ENCODE data around the gene GPR142.
A peak's percentile ranks its signal among the peaks of the same experiment; 100 is the strongest.

The GPR142 gene

GRCh38 chr17:74369665-74370490, 2.6 kb downstream of the GPR142 start:
- DNase-seq (ENCODE audit: low read depth in 2 of 2), result no peak

- DNase-seq (ENCODE audit: low read depth in 2 of 2), result no peak
Observed at GRCh38 chr17:74371653-74372147, 4.4 kb downstream of the GPR142 start.

GRCh38 chr17:74372426-74372825, 5.1 kb downstream of the GPR142 start:
- DNase-seq (ENCODE audit: low read depth in 2 of 2), result no peak

GRCh38 chr17:74373838-74374606, 6.7 kb downstream of the GPR142 start:
- DNase-seq (ENCODE audit: low read depth in 2 of 2), result no peak

DNA sequence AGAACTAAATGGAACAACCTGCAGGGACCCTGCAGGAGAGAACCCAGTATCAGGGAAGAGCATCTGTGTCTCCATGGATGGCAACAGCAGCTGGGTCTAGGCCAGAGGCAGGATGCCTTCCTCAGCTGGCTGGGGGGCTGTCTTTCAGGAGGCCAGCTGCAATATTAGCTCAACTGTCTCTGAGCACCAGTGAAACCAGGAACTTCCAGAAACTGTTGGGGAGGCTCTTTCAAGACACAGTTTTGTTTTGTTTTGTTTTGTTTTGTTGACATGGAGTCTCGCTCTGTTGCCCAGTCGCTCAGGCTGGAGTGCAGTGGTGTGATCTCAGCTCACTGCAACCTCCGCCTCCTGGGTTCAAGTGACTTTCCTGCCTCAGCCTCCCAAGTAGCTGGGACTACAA, 7.6 kb downstream of the GPR142 start:
- no peak for DNase-seq (ENCODE audit: low read depth in 2 of 2)

- peak; percentile 41 to 47 for DNase-seq (ENCODE audit: low read depth in 2 of 2)
Observed at GRCh38 chr17:74379495-74380085, 12.3 kb downstream of the GPR142 start.

GRCh38 chr17:74380086-74380958, 13.0 kb downstream of the GPR142 start:
- no peak for DNase-seq (ENCODE audit: low read depth in 2 of 2)

DNA sequence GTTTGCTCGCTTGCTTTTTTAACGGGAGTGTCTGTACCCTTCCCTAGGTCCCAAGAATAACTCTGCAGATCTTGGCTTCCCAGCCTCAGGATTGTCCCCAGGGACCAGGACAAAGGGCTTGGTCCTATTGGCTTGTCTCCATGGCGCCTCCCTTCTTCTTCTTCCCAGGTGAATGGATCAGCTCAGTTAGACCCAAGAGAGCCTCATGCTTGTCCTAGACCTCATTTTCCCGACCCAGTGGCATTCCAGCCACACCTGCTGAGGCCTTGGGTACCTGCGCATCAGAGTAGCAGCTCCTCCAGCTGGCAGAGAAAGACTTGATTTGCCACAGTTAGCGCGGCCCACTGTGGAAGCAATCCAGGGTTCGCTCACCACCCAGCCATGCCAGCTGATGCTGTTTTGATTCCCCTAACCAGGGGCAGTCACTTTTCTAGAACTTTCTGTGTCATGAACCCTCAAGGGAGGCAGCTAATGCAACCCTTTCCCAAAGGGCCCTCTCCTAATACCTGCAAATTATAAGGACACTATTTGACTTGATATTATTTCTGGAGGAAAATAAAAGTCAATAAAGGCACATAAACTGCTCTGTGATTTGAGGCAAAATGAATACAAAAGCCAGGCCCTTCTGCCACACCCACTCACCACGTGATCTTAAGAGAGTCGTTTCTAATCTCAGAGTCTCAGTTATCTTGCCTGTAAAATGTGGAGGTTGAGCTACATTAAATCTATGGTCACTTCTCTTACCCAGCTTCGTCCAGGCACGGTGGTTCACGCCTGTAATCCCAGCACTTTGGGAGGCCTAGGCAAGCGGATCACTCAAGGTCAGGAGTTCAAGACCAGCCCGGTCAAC, 13.9 kb downstream of the GPR142 start:
- DNase-seq (ENCODE audit: low read depth in 2 of 2), result no peak

GRCh38 chr17:74383141-74383540, 15.8 kb downstream of the GPR142 start:
- no peak for DNase-seq (ENCODE audit: low read depth in 2 of 2)

GRCh38 chr17:74385201-74385600, 17.9 kb downstream of the GPR142 start:
- DNase-seq (ENCODE audit: low read depth in 2 of 2), result no peak

GRCh38 chr17:74386386-74386785, 19.1 kb downstream of the GPR142 start:
- no peak for DNase-seq (ENCODE audit: low read depth in 2 of 2)

- DNase-seq (ENCODE audit: low read depth in 2 of 2), result no peak
Observed at GRCh38 chr17:74387365-74388218, 20.3 kb downstream of the GPR142 start.

GRCh38 chr17:74389084-74389753, 21.9 kb downstream of the GPR142 start:
- DNase-seq (ENCODE audit: low read depth in 2 of 2), result no peak

- DNase-seq (ENCODE audit: low read depth in 2 of 2), result no peak
Observed at GRCh38 chr17:74389937-74390679, 22.8 kb downstream of the GPR142 start.

DNA sequence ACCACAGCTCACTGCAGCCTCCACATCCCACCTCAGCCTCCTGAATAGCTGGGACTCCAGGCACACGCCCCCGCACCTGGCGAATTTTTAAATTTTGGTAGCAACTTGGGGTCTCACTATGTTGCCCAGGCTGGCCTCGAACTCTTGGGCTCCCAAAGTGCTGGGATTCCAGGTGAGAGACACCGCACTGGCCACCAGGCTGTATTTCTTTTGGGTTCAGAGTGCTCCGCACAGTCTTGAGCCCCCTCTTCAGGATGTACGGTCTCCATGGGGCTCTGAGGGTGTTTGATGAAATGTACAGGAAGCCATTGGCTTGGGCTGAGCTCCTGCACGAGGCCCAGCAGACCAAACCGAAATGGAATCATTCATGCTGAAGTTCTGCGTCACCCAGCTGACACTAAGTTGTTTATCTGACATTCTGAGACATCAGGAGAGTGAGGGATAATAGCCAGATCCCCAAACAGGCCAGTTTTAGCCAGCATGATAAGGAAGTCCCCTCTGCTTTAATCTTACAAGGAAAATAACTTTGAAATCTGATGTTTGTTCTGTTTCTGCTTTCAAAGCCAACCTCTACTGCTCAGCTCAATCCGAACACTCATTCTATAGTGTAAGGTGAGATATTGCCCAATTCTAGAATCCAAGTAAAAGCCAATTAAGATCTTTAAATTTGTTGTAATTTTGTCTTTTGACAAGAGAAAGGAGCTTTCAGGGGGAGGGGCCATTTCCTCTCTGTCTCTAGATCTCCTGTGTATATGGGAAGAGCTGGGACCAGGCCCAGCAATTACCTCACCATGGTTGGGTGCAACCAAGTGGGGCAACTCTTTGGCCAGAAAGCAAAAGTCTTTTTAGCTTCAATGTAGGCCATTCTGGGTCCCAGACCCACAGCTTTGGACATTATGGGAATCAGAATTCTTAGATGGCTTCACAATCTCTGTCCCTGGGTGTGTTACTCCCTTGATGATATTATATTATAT, 23.7 kb downstream of the GPR142 start:
- DNase-seq (ENCODE audit: low read depth in 2 of 2), result no peak

DNA sequence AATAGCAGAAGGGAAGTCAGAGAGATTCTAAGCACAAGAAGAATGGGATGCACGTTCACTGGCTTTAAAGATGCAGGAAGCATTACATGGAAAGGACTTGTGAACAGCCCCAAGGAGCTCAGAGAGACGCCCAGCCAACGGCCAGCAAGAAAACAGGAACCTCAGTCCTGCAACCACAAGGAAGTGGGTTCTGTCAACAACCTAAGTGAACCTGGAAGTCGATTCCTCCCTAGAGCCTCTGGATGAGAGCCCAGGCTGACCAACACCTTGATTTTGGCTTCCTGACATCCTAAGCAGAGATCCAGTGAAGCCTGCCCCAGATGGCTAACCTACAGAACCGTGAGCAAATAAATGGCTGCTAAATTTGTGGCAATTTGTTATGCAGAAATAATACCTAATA, 24.5 kb downstream of the GPR142 start:
- DNase-seq (ENCODE audit: low read depth in 2 of 2), result no peak

- DNase-seq (ENCODE audit: low read depth in 2 of 2), result no peak
Observed at GRCh38 chr17:74392848-74393247, 25.5 kb downstream of the GPR142 start.

All from fibroblast of skin of left quadriceps (primary cell).